Lower leg skin (tissue), 3 donors: Measurements from ENCODE around the gene ORC3.

Source experiments
- POLR2A ChIP-seq, 2 donors: fragments of 450-650 bp; IDR thresholded peaks; one replicate each; pipeline ENCODE4 v1.6.1; 2016 to 2017; ENCODE audit warnings: antibody characterized with exemption in 2 of 2, mild to moderate bottlenecking in 1 of 2, moderate library complexity in 1 of 2
- TF ChIP-seq, protein P1 (sequence below), 3 donors: fragments of 450-650 bp; IDR thresholded peaks; one replicate each; pipeline ENCODE4 v1.5.1; 2016; ENCODE audit warnings: antibody characterized with exemption in 3 of 3, mild to moderate bottlenecking in 3 of 3, moderate library complexity in 2 of 3

DNA sequence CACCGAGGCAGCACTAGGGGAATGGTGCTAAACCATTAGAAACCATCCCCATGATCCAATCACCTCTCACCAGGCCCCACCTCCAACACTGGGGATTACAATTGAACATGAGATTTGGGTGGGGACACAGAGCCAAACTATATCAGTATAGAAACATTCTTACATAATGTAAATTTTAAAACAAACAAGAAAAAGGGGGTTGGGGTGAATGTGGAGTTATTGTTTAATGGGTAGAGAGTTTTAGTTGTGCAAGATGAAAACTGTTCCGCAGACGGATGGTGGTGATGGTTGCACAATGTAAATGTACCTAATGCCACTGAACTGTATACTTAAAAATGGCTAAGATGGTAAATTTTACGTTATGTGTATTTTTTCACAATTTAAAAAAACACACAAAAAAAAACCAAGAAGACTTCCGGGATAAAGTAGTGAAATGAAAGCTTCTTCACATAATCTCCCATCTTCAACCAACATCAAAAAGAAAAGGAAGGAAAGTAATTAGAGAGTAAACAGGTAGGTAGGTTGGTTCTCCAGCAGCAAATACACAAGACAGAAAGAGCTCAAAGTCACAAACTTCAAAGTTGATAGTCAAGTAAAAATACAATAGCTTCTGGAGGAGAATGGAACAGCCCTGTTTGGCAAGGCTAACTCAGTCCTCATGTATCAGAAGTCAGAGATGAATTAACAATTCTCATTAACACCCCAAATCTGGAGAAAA lies 16.5 kb upstream of the ORC3 start:
- TF ChIP-seq, protein P1, sequence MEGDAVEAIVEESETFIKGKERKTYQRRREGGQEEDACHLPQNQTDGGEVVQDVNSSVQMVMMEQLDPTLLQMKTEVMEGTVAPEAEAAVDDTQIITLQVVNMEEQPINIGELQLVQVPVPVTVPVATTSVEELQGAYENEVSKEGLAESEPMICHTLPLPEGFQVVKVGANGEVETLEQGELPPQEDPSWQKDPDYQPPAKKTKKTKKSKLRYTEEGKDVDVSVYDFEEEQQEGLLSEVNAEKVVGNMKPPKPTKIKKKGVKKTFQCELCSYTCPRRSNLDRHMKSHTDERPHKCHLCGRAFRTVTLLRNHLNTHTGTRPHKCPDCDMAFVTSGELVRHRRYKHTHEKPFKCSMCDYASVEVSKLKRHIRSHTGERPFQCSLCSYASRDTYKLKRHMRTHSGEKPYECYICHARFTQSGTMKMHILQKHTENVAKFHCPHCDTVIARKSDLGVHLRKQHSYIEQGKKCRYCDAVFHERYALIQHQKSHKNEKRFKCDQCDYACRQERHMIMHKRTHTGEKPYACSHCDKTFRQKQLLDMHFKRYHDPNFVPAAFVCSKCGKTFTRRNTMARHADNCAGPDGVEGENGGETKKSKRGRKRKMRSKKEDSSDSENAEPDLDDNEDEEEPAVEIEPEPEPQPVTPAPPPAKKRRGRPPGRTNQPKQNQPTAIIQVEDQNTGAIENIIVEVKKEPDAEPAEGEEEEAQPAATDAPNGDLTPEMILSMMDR (IDR thresholded peaks at IDR 0.05), result no peak
- no peak for TF ChIP-seq POLR2A (IDR thresholded peaks at IDR 0.05)
